DOHH2 (cell line): ENCODE measurements around the gene PRCD.

Experiments used
- EZH2phosphoT487 ChIP-seq: fragments of 200-600 bp; sonication (generic); IDR thresholded peaks from 2 replicates; pipeline ENCODE4 v1.6.1; 2017; ENCODE audit warnings: borderline replicate concordance, mild to moderate bottlenecking, antibody characterized with exemption, low read length, moderate library complexity, mixed read lengths
- TF ChIP-seq, protein P1 (sequence below): fragments of 200-600 bp; sonication (generic); IDR thresholded peaks from one replicate; pipeline ENCODE4 v1.5.1; 2014; ENCODE audit warnings: antibody characterized with exemption, mild to moderate bottlenecking, low read depth, low read length; ENCODE audit not compliant: poor library complexity, severe bottlenecking

DNA sequence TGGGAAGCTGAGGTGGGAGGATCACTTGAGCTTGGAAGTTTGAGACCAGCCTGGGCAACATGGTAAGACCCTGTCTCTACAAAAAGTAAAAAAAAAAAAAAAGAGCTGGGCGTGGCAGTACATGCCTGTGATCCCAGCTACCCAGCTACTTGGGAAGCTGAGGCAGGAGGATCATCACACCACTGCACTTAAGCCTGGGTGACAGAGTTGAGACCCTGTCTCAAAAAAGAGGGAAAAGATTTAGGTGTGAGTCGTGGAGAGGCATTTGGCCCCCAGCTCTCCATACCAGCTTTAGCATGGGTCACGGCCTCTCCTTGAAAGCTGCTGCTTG lies 26.7 kb downstream of the PRCD start:
- TF ChIP-seq, protein P1, sequence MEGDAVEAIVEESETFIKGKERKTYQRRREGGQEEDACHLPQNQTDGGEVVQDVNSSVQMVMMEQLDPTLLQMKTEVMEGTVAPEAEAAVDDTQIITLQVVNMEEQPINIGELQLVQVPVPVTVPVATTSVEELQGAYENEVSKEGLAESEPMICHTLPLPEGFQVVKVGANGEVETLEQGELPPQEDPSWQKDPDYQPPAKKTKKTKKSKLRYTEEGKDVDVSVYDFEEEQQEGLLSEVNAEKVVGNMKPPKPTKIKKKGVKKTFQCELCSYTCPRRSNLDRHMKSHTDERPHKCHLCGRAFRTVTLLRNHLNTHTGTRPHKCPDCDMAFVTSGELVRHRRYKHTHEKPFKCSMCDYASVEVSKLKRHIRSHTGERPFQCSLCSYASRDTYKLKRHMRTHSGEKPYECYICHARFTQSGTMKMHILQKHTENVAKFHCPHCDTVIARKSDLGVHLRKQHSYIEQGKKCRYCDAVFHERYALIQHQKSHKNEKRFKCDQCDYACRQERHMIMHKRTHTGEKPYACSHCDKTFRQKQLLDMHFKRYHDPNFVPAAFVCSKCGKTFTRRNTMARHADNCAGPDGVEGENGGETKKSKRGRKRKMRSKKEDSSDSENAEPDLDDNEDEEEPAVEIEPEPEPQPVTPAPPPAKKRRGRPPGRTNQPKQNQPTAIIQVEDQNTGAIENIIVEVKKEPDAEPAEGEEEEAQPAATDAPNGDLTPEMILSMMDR, result no peak
- no peak for TF ChIP-seq EZH2phosphoT487
